Right lobe of liver (tissue), 4 donors: ENCODE data around the gene ANKK1.

ENCODE experiments used
- POLR2A ChIP-seq: fragments of 450-650 bp; IDR thresholded peaks from one replicate; pipeline ENCODE4 v1.6.1; 2017; ENCODE audit warnings: antibody characterized with exemption, mild to moderate bottlenecking
- TF ChIP-seq, protein P1 (sequence below), 4 donors: fragments of 200-600 bp in 3 of 4; fragments of 450-650 bp in 1 of 4; IDR thresholded peaks; one replicate each; pipeline versions ENCODE4 v1.5.1 to v1.8.0; 2016 to 2022; ENCODE audit warnings: antibody characterized with exemption in 4 of 4, mild to moderate bottlenecking in 2 of 4
- donor health status: DM: no; HTN: no; CAD: no.
- donor health status: DM: no; HTN: no; CAD: no.
- donor health status: DM: no; HTN: yes; CAD: no.

GRCh38 chr11:113435190-113435968 lies 47.8 kb downstream of the ANKK1 start:
- TF ChIP-seq POLR2A = no peak
- TF ChIP-seq, protein P1, sequence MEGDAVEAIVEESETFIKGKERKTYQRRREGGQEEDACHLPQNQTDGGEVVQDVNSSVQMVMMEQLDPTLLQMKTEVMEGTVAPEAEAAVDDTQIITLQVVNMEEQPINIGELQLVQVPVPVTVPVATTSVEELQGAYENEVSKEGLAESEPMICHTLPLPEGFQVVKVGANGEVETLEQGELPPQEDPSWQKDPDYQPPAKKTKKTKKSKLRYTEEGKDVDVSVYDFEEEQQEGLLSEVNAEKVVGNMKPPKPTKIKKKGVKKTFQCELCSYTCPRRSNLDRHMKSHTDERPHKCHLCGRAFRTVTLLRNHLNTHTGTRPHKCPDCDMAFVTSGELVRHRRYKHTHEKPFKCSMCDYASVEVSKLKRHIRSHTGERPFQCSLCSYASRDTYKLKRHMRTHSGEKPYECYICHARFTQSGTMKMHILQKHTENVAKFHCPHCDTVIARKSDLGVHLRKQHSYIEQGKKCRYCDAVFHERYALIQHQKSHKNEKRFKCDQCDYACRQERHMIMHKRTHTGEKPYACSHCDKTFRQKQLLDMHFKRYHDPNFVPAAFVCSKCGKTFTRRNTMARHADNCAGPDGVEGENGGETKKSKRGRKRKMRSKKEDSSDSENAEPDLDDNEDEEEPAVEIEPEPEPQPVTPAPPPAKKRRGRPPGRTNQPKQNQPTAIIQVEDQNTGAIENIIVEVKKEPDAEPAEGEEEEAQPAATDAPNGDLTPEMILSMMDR (IDR thresholded peaks at IDR 0.05) = no peak
